Measurements from ENCODE around the gene ZNF438. TPM values are rescaled to one million over a fixed set of nuclear protein-coding genes. Genes with fewer than 3 reads are reported as not detected.
"Not testable (repeated sequence)": the region's sequence is repeated elsewhere in the genome, so short reads cannot be mapped to it uniquely, and the experiment has no call there.

ZNF438 gene
- total and polyA plus RNA-seq, 9 donors: 6.2 to 12.7 (median 7.1) TPM

GRCh38 chr10:30959836-30960210 is 71.8 kb downstream of the ZNF438 start:
- DNase-seq: no peak

DNA sequence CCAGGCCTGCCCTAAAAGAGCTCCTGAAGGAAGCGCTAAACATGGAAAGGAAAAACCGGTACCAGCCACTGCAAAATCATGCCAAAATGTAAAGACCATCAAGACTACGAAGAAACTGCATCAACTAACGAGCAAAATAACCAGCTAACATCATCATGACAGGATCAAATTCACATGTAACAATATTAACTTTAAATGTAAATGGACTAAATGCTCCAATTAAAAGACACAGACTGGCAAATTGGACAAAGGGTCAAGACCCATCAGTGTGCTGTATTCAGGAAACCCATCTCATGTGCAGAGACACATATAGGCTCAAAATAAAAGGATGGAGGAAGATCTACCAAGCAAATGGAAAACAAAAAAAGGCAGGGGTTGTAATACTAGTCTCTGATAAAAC is 82.4 kb downstream of the ZNF438 start:
- DNase-seq; H3K36me3 ChIP-seq; H3K4me3 ChIP-seq; intact Hi-C loops (cut with DNase I); H3K9me3 ChIP-seq; H3K27me3 ChIP-seq; H3K4me1 ChIP-seq (ENCODE audit: insufficient read depth); H3K27ac ChIP-seq: not testable (repeated sequence)
- WGBS, 3 donors: 84 to 96% (median 85%) methylated on average over 3 to 4 of the region's 4 CpGs

More at GRCh38 chr10:30959836-30960210, 71.8 kb downstream of the ZNF438 start:
- Histone ChIP-seq H3K9me3 (no peaks in the 10 kb centered on the region), H3K4me3 (no peak overlapping the region), H3K36me3 (no peaks in the 10 kb centered on the region), H3K27ac (no peak overlapping the region), H3K27me3 (no peaks in the 10 kb centered on the region), H3K4me1 (ENCODE audit: insufficient read depth) (no peaks in the 10 kb centered on the region)
- intact Hi-C loops (cut with DNase I): no loop called here
- no peak for TF ChIP-seq EP300 (IDR thresholded peaks at IDR 0.05)
- no peak for TF ChIP-seq POLR2A (IDR thresholded peaks at IDR 0.05)
- TF ChIP-seq CTCF (IDR thresholded peaks at IDR 0.05): no peak

GRCh38 chr10:30944005-30944404 is 87.7 kb downstream of the ZNF438 start:
- Histone ChIP-seq H3K9me3 (no peaks in the 10 kb centered on the region), H3K27me3 (no peaks in the 10 kb centered on the region), H3K4me1 (ENCODE audit: insufficient read depth) (peaks cover 6% of the 10 kb centered on the region), H3K36me3 (no peaks in the 10 kb centered on the region), H3K27ac (no peak overlapping the region), H3K4me3 (no peak overlapping the region)
- 93 to 96% (median 93%) methylated on average over 4 of the region's 4 CpGs for WGBS, 3 donors
- no peak for DNase-seq
- TF ChIP-seq EP300 (IDR thresholded peaks at IDR 0.05): no peak
- no peak for TF ChIP-seq POLR2A (IDR thresholded peaks at IDR 0.05)
- TF ChIP-seq CTCF (IDR thresholded peaks at IDR 0.05): no peak
- intact Hi-C loops (cut with DNase I): no loop called here

GRCh38 chr10:30943451-30943850 is 88.2 kb downstream of the ZNF438 start:
- TF ChIP-seq EP300 (IDR thresholded peaks at IDR 0.05) (no peak), CTCF (IDR thresholded peaks at IDR 0.05) (no peak), POLR2A (IDR thresholded peaks at IDR 0.05) (no peak)
- Histone ChIP-seq H3K4me1 (ENCODE audit: insufficient read depth) (peaks cover 6% of the 10 kb centered on the region), H3K4me3 (no peak overlapping the region), H3K36me3 (no peaks in the 10 kb centered on the region), H3K27me3 (no peaks in the 10 kb centered on the region), H3K9me3 (no peaks in the 10 kb centered on the region), H3K27ac (no peak overlapping the region)
- intact Hi-C loops (cut with DNase I): no loop called here
- no peak for DNase-seq

GRCh38 chr10:30940256-30940655 is 91.4 kb downstream of the ZNF438 start:
- no peak for DNase-seq
- Histone ChIP-seq H3K27me3 (no peaks in the 10 kb centered on the region), H3K4me3 (no peak overlapping the region), H3K9me3 (no peaks in the 10 kb centered on the region), H3K27ac (no peak overlapping the region), H3K36me3 (no peaks in the 10 kb centered on the region), H3K4me1 (ENCODE audit: insufficient read depth) (peaks cover 6% of the 10 kb centered on the region)
- intact Hi-C loops (cut with DNase I): no loop called here
- WGBS, 3 donors: 20 to 24% (median 22%) methylated on average over 6 of the region's 6 CpGs
- TF ChIP-seq CTCF (IDR thresholded peaks at IDR 0.05): no peak
- no peak for TF ChIP-seq EP300 (IDR thresholded peaks at IDR 0.05)
- no peak for TF ChIP-seq POLR2A (IDR thresholded peaks at IDR 0.05)
